CD4-positive, alpha-beta T cell treated with Interleukin-15 for 1 hour (primary cell): ENCODE measurements around the gene SPATA13.
"Not testable (repeated sequence)": the region's sequence is repeated elsewhere in the genome, so short reads cannot be mapped to it uniquely, and the experiment has no call there.

Source experiments
- DNase-seq: peaks from one replicate; pipeline ENCODE4 v3.0.0-alpha.2; 2020

SPATA13 gene

GRCh38 chr13:24286624-24287023 is 126.1 kb downstream of the SPATA13 start:
- DNase-seq, result no peak

- DNase-seq, result no peak
Measured at GRCh38 chr13:24287748-24288287, 127.3 kb downstream of the SPATA13 start.

DNA sequence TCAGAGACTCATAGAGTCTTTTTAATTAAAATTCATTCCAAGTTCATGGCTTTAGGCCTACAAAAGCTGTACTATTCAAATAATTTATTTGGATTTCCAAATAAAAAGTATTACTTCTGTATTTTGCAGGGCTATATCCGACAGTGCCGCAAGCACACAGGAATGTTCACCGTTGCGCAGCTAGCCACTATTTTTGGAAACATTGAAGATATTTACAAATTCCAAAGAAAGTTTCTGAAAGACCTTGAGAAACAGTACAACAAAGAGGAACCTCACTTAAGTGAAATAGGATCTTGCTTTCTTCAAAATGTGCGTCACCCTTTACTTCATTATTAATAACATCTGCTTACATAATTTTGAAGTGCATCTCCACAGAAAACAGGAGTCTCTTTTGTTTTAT is 128.3 kb downstream of the SPATA13 start:
- no peak for DNase-seq

DNA sequence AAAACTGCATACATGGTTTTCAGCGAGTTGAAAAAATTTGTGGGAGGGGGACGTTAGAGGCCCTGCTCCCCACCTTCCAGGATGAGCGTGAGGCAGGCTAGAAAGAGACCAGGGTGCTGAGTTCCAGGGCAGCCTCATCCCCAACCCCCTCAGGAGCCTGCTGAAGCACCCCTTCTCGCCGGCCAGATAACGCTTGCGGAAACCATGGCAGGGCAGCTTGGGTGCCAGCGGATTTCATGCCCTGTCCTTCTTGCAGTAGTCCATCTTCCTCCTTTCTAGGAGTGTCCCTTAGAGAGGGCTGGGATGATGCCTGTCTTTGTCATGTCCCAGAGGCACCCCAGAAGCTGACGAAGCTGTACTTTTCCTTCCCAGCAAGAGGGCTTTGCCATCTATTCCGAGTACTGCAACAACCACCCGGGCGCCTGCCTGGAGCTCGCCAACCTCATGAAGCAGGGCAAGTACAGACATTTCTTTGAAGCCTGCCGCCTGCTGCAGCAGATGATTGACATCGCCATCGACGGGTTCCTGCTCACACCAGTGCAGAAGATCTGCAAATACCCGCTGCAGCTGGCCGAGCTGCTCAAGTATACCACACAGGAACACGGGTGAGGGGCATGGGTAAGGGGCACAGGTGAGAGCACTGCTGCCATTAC is 129.9 kb downstream of the SPATA13 start:
- DNase-seq, result no peak

- no peak for DNase-seq
Measured at GRCh38 chr13:24292481-24292880, 132.0 kb downstream of the SPATA13 start.

- DNase-seq, result no peak
Measured at GRCh38 chr13:24293746-24294145, 133.2 kb downstream of the SPATA13 start.

DNA sequence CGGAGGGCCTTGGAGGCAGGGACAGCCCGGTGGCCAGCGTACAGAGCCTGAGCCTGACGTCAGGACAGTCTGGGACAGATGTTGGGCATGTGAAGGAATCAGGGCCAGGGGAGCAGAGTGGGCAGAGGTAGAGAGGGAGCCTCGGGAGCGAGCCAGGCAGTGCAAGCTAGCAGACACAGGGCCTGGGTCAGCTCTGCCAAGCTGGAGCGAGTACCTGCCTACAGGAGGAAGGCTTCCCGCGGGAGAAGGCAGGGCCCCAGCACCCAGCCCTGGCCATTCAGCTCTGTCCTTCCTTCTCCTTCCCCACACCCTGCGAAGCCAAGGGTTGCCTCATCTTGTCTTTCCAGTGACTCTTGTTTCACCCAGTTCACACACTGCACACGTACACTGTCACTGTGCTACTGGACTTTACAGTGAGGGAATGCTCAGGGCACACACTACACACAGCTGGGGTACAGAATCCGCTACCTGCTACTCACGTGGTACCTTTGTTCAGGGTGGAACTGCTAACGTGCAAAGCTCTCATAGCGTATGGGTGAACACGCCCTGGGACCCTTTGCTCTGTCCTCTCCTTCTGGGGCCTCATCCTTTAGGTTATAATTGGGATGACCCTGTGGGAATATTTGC is 139.1 kb downstream of the SPATA13 start:
- no peak for DNase-seq

GRCh38 chr13:24301434-24301833 is 140.9 kb downstream of the SPATA13 start:
- no peak for DNase-seq

- DNase-seq, result no peak
Measured at GRCh38 chr13:24301911-24302310, 141.4 kb downstream of the SPATA13 start.

DNA sequence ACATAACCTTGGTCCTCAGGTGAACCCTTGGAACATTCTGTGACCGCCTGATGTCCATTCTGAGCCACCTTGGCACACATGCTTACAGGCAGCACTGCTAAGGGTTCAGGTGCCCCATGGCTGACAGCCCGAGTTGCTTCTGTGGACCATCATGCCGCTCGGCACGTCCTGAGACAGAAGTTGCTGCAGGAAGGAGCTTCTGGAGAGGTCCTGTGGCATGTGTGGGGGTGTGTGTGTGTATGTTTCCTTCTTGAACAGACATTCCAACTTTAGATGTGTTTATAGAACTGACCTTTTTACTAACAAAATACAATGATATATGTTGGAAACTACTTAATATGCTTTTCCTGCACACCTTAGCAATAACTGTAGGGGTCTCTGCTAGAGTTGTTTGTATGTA is 144.1 kb downstream of the SPATA13 start:
- no peak for DNase-seq

- DNase-seq, result no peak
Measured at GRCh38 chr13:24306632-24307031, 146.1 kb downstream of the SPATA13 start.

- no peak for DNase-seq
Measured at GRCh38 chr13:24307211-24308067, 146.9 kb downstream of the SPATA13 start.

- DNase-seq, result no peak
Measured at GRCh38 chr13:24308068-24308445, 147.5 kb downstream of the SPATA13 start.

GRCh38 chr13:24308488-24309020 is 148.0 kb downstream of the SPATA13 start:
- DNase-seq, result no peak

DNA sequence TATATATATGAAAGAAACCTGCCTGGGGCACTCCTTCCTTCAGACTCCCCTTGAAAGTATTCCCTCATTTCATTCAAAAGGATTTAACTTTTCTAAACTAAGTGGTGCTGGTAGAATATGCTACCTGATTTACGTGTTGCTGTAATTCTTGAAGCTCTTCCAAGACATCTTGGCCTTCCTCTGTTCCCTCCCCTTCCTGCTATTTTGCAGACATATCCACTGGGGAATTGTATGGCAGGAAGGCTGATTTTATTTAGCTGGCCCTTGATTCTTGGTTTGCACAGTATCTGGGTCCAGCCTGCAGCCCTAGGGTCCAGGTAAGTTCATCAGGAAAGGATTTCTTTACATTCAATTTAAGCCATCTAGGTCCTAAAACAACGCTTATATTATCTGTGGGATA is 148.8 kb downstream of the SPATA13 start, which contains the start of gene C1QTNF9:
C1QTNF9 (plus strand) TSS at position 281 of the 400 bp plus-strand sequence. CDS start 6,424 bp downstream, outside the sequence.
- DNase-seq, result not testable (repeated sequence)

DNA sequence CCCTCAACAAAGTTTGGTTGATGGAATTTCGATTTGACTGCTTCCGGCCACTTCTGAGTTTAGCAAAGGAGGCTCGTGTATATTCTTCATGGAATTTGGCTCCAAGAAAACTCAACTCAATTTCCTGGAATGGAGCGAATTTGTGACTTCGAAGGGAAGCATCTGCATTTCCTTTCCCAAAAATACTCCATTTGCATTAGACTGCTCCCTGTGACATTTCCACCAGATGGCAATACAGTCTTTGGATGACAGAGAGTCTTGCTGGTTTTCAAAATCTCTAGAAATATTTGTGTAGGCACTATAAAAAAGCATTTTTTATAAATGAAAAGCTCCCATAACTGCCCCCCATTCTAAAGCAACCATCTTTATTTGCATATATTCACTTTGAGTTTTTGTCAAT is 152.9 kb downstream of the SPATA13 start:
- DNase-seq, result no peak

- not testable (repeated sequence) for DNase-seq
Measured at GRCh38 chr13:24317835-24318234, 157.3 kb downstream of the SPATA13 start.

DNA sequence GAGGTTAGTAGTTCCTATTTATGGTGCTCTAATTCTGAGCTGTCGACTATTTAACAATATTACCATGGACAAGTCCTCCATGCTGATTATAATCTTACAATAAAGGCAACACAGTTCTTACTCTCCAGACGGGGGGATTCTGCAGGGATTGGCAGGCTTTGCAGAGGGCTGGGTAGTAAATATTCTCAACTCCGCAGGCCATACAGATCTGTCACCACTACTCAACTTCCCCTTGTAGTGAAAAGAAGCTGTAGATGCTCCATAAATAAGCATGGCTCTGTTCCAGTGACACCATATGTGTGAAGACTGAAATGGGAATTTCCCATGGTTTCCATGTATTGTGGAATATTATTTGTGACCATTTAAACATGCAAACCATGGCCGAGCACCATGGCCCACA is 158.4 kb downstream of the SPATA13 start:
- DNase-seq, result not testable (repeated sequence)

- DNase-seq, result not testable (repeated sequence)
Measured at GRCh38 chr13:24319641-24320040, 159.1 kb downstream of the SPATA13 start.

DNA sequence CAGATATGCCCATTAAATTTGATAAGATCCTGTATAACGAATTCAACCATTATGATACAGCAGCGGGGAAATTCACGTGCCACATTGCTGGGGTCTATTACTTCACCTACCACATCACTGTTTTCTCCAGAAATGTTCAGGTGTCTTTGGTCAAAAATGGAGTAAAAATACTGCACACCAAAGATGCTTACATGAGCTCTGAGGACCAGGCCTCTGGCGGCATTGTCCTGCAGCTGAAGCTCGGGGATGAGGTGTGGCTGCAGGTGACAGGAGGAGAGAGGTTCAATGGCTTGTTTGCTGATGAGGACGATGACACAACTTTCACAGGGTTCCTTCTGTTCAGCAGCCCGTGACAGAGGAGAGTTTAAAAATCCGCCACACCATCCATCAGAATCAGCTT is 160.9 kb downstream of the SPATA13 start:
- not testable (repeated sequence) for DNase-seq

DNA sequence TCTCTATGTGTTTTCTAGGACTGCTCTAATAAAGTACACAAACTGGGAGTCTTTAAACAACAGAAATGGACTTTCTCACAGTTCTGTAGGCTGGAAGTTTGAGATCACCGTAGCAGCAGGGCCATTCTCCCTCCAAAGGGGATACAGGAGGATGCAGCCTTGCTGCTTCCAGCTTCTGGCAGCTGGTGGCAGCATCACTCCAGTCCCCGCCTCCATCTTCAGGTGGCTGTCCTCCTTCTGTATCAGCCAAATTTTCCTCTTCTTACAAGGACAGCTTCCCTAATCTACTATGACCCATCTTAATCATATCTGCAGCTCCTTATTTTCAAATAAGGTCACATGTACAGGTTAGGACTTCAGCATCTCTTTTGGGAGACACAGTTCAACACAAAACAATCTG is 161.9 kb downstream of the SPATA13 start:
- not testable (repeated sequence) for DNase-seq

DNA sequence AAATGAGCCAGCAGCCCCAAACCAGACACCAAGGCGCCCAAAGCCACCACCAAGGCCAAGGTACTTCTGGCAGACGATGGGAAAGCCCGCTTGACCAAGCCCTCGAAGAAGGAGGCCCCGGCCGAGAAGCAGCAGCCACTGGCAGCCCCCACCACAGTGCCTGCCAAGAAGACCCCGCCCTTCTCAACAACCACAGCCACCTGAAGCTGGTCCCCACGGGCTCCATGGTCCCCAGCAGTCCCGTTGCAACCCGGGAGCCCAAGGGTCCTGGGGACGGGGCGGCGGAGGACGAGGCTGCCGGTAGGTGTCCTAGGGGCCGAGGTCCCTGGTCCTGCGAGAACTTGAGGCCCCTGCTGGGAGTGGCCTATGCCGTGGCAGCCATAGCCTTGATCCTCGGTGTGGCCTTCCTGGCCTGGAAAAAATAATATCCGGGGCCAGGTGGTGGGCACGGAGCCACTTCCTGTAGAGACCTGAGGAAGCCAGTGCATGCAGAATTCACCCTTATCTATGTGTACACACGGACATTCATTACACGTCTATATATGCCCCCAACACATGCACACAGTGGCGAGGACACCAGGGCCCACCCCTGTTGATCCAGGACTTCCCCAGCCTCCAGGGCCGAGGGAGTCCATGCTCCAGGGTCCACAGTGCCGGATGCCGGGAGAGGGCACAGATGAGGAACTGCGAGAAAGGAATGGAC is 162.7 kb downstream of the SPATA13 start:
- no peak for DNase-seq

- no peak for DNase-seq
Measured at GRCh38 chr13:24323739-24324075, 163.2 kb downstream of the SPATA13 start.
